ENCODE results near the gene TP53AIP1. TPM values are rescaled to one million over a fixed set of nuclear protein-coding genes. Genes with fewer than 3 reads are reported as not detected.

The TP53AIP1 gene
- total and polyA plus RNA-seq, 12 donors, result 0.01 TPM; not detected in 11

- H3K27ac ChIP-seq, result peak overlapping the region in 4 of 10 donors; percentile 36 to 83 (median 76)
- 26 to 43% methylated on average over 2 of the region's 2 CpGs for WGBS, 2 donors
- H3K4me1 ChIP-seq, result peaks cover 0 to 80% (median 28%) of the 10 kb centered on the region in 9 donors
Measured at GRCh38 chr11:128896356-128896755, 46.3 kb downstream of the TP53AIP1 start.

GRCh38 chr11:128895526-128895925, 47.1 kb downstream of the TP53AIP1 start:
- Histone ChIP-seq H3K4me3 (no peak overlapping the region), H3K27ac (peak overlapping the region; percentile 5 to 83 (median 74)), H3K9me3 (no peaks in the 10 kb centered on the region), H3K36me3 (no peaks in the 10 kb centered on the region), H3K27me3 (peaks cover 0 to 14% (median 7%) of the 10 kb centered on the region in 7 donors), H3K4me1 (peaks cover under 1 to 82% (median 25%) of the 10 kb centered on the region in 9 donors)
- ATAC-seq, result peak in 6 of 8 donors; percentile 4 to 45 (median 35)
- intact Hi-C loops (cut with DNase I), result no loop called here
- WGBS, 2 donors, result 38 to 65% methylated on average over 9 of the region's 9 CpGs
- DNase-seq, result peak in 1 of 2 donors; percentile 45
- TF ChIP-seq, protein P1, sequence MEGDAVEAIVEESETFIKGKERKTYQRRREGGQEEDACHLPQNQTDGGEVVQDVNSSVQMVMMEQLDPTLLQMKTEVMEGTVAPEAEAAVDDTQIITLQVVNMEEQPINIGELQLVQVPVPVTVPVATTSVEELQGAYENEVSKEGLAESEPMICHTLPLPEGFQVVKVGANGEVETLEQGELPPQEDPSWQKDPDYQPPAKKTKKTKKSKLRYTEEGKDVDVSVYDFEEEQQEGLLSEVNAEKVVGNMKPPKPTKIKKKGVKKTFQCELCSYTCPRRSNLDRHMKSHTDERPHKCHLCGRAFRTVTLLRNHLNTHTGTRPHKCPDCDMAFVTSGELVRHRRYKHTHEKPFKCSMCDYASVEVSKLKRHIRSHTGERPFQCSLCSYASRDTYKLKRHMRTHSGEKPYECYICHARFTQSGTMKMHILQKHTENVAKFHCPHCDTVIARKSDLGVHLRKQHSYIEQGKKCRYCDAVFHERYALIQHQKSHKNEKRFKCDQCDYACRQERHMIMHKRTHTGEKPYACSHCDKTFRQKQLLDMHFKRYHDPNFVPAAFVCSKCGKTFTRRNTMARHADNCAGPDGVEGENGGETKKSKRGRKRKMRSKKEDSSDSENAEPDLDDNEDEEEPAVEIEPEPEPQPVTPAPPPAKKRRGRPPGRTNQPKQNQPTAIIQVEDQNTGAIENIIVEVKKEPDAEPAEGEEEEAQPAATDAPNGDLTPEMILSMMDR (IDR thresholded peaks at IDR 0.05), result no peak

More at GRCh38 chr11:128896356-128896755, 46.3 kb downstream of the TP53AIP1 start:
- intact Hi-C loops (cut with DNase I), result no loop called here
- Histone ChIP-seq H3K27me3 (peaks cover 0 to 7% (median 4%) of the 10 kb centered on the region in 7 donors), H3K36me3 (no peaks in the 10 kb centered on the region), H3K9me3 (no peaks in the 10 kb centered on the region), H3K4me3 (no peak overlapping the region)
- DNase-seq (no peak), ATAC-seq (no peak)
- TF ChIP-seq, protein P1 (IDR thresholded peaks at IDR 0.05), result no peak

DNA sequence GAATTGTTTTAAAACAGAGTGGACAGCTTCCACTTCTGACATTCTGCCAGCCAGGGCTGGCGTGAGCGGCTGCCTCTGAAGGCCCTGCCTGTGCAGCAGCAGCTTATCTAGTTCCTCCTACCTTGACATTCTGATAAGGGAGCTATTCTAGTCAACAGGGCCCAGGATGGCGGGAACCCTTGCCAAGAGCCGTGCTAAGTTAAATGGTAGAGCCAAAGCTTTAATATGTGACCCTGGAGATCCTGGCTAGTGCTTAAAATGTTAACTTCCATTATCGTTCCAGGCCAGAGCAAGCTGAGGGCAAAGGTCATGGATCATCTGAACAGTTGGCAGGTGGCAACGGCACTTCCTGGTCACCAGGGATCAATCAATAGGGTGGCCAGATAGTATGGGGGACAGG, 48.0 kb downstream of the TP53AIP1 start:
- Histone ChIP-seq H3K4me1 (peaks cover 5 to 85% (median 30%) of the 10 kb centered on the region in 9 donors), H3K36me3 (no peaks in the 10 kb centered on the region), H3K9me3 (no peaks in the 10 kb centered on the region), H3K27ac (peak overlapping the region in 9 of 10 donors; percentile 36 to 83 (median 74)), H3K27me3 (peaks cover 0 to 22% (median 15%) of the 10 kb centered on the region in 7 donors), H3K4me3 (no peak overlapping the region)
- ATAC-seq, result peak; percentile 57 to 88 (median 81)
- intact Hi-C loops (cut with DNase I), result no loop called here
- TF ChIP-seq, protein P1 (IDR thresholded peaks at IDR 0.05), result no peak
- WGBS, 2 donors, result 31 to 38% methylated on average over 6 of the region's 6 CpGs
- DNase-seq, result peak; percentile 72 to 76

DNA sequence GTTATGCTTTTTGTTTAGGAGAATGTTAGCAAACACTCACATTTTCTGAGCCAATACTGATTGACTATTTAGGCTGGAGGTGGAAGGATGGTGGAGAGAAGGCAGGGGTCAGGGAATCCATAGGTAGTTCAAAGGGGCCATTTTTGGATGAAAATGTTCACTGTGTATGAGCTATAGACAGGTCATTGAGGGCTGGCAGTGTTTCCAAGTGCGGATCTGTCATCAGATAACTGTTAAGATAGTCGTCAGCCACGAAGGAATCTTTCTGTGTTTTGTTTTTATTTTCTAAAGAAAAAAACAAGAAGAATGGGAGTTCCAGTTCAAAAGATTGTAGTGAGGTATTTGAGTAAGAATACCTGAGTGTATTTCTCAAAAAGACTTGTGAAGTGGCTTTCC, 48.4 kb downstream of the TP53AIP1 start:
- Histone ChIP-seq H3K4me3 (no peak overlapping the region), H3K27me3 (peaks cover 0 to 26% (median 19%) of the 10 kb centered on the region in 7 donors), H3K4me1 (peaks cover 5 to 85% (median 30%) of the 10 kb centered on the region in 9 donors), H3K36me3 (no peaks in the 10 kb centered on the region), H3K9me3 (no peaks in the 10 kb centered on the region), H3K27ac (peak overlapping the region in 9 of 10 donors; percentile 36 to 83 (median 74))
- DNase-seq, result no peak
- intact Hi-C loops (cut with DNase I), result no loop called here
- 45 to 51% methylated on average over 3 of the region's 3 CpGs for WGBS, 2 donors
- ATAC-seq, result no peak
- TF ChIP-seq, protein P1 (IDR thresholded peaks at IDR 0.05), result no peak
